B cell (primary cell): ENCODE data around the gene AP4E1. TPM values are rescaled to one million over a fixed set of nuclear protein-coding genes. Genes with fewer than 3 reads are reported as not detected.

Source experiments
- ATAC-seq: fragments of 200-7000 bp; cut with Tn5 transposase; one replicate; pipeline ENCODE4 v1.10.0; 2021; ENCODE audit warnings: low read depth, mild to moderate bottlenecking, moderate number of reproducible peaks, moderate library complexity
- CTCF ChIA-PET: fragments of 350-600 bp; sonication (Branson Sonifier 250); formaldehyde crosslinking; loops from one replicate; lab custom pipeline; 2021; ENCODE audit warnings: antibody characterized with exemption, inconsistent platforms; lab: Charles Lee
- POLR2A ChIA-PET: fragments of 350-600 bp; sonication (Branson Sonifier 250); formaldehyde crosslinking; loops from one replicate; lab custom pipeline; 2021; ENCODE audit warnings: antibody characterized with exemption; lab: Charles Lee
- DNase-seq: peaks from one replicate; pipeline ENCODE4 v3.0.0; 2013
- H2AFZ ChIP-seq: 2 replicates; pipeline ENCODE4 v1.6.1; 2012; ENCODE audit warnings: mild to moderate bottlenecking, low read depth, low read length; ENCODE audit not compliant: insufficient read depth, poor library complexity, severe bottlenecking
- H3K27ac ChIP-seq, 2 donors: 1 replicate in 1 of 2; 2 replicates in 1 of 2; pipeline ENCODE4 v1.5.1; 2012 to 2013; ENCODE audit warnings: low read length in 2 of 2, mild to moderate bottlenecking in 2 of 2, moderate library complexity in 1 of 2
- H3K27me3 ChIP-seq, 4 experiments: fragments of 200-600 bp in 1 of 4; sonication (generic) in 1 of 4; replicated peaks in 1 of 4; 1 replicate in 2 of 4; 2 replicates in 2 of 4; pipeline versions ENCODE4 v1.6.1 to v1.7.0; 2013 to 2016; ENCODE audit warnings: low read length in 3 of 4, mild to moderate bottlenecking in 2 of 4, mixed read lengths in 1 of 4, moderate library complexity in 1 of 4; ENCODE audit not compliant: insufficient read depth in 4 of 4, control insufficient read depth in 3 of 4; ENCODE audit errors: control extremely low read depth in 1 of 4
- H3K36me3 ChIP-seq, 2 experiments: replicated peaks in 1 of 2; 1 replicate in 1 of 2; 2 replicates in 1 of 2; pipeline versions ENCODE4 v1.6.1 to v1.7.1; 2013; ENCODE audit warnings: low read length in 1 of 2; ENCODE audit not compliant: insufficient read depth in 2 of 2, control insufficient read depth in 1 of 2; ENCODE audit errors: control extremely low read depth in 1 of 2, extremely low read depth in 1 of 2
- H3K4me1 ChIP-seq, 2 donors: fragments of 200-600 bp in 1 of 2; sonication (generic) in 1 of 2; 1 replicate in 1 of 2; 2 replicates in 1 of 2; pipeline versions ENCODE4 v1.5.1 to v1.6.1; 2013 to 2017; ENCODE audit warnings: low read length in 2 of 2; ENCODE audit not compliant: control insufficient read depth in 2 of 2, insufficient read depth in 2 of 2
- H3K4me2 ChIP-seq: replicated peaks from 2 replicates; pipeline ENCODE3; 2012; ENCODE audit warnings: mild to moderate bottlenecking, low read depth, low read length; ENCODE audit not compliant: poor library complexity, severe bottlenecking
- H3K4me3 ChIP-seq, 5 experiments: fragments of 200-600 bp in 1 of 5; sonication (generic) in 1 of 5; 1 replicate in 3 of 5; 2 replicates in 2 of 5; pipeline versions ENCODE4 v1.5.1 to v1.7.0; 2011 to 2016; ENCODE audit warnings: low read length in 4 of 5, mild to moderate bottlenecking in 4 of 5, low read depth in 2 of 5, control low read depth in 1 of 5, moderate library complexity in 1 of 5; ENCODE audit not compliant: insufficient read depth in 1 of 5; ENCODE audit errors: control extremely low read depth in 1 of 5, extremely low read depth in 1 of 5
- H3K79me2 ChIP-seq: fragments of 200-600 bp; sonication (generic); one replicate; pipeline ENCODE4 v1.6.0; 2016; ENCODE audit warnings: low read length; ENCODE audit not compliant: control insufficient read depth, insufficient read depth
- H3K9ac ChIP-seq: fragments of 200-600 bp; sonication (generic); 2 replicates; pipeline ENCODE4 v1.6.1; 2017; ENCODE audit warnings: mild to moderate bottlenecking, low read length, moderate library complexity
- H3K9me3 ChIP-seq, 3 donors: one replicate each; pipeline versions ENCODE4 v1.6.1 to v1.7.1; 2013; ENCODE audit warnings: low read length in 2 of 3; ENCODE audit not compliant: control insufficient read depth in 2 of 3, insufficient read depth in 1 of 3; ENCODE audit errors: control extremely low read depth in 1 of 3
- H4K20me1 ChIP-seq: 2 replicates; pipeline ENCODE4 v1.6.0; 2012; ENCODE audit warnings: mild to moderate bottlenecking, low read length; ENCODE audit not compliant: insufficient read depth, control insufficient read depth, poor library complexity, severe bottlenecking
- H3K27ac Mint-ChIP-seq: one replicate; pipeline ENCODE4 v1.8.0; 2021; ENCODE audit warnings: mixed read lengths
- H3K27me3 Mint-ChIP-seq: one replicate; pipeline ENCODE4 v1.8.0; 2021; ENCODE audit warnings: mixed read lengths
- H3K4me1 Mint-ChIP-seq: one replicate; pipeline ENCODE4 v1.8.0; 2021; ENCODE audit warnings: mixed read lengths
- H3K4me3 Mint-ChIP-seq: one replicate; pipeline ENCODE4 v1.8.0; 2021; ENCODE audit warnings: mixed read lengths
- H3K9me3 Mint-ChIP-seq: one replicate; pipeline ENCODE4 v1.8.0; 2022; ENCODE audit warnings: mixed read lengths; ENCODE audit not compliant: insufficient read depth
- CTCF ChIP-seq: fragments of 200-600 bp; IDR thresholded peaks from one replicate; pipeline ENCODE4 v1.8.0; 2022; ENCODE audit warnings: antibody characterized with exemption, mild to moderate bottlenecking
- EZH2 ChIP-seq: IDR thresholded peaks from 2 replicates; pipeline ENCODE4 v1.6.1; 2012; ENCODE audit warnings: borderline replicate concordance, low read depth, mild to moderate bottlenecking, moderate library complexity, low read length; ENCODE audit not compliant: insufficient read depth, poor library complexity, severe bottlenecking
- whole genome bisulfite sequencing: methylation state at CpG from one replicate; pipeline ENCODE4 v1.1.5; 2013; ENCODE audit warnings: missing lambda C conversion rate; ENCODE audit not compliant: insufficient coverage; 5-methylcytosine and 5-hydroxymethylcytosine counted together
- intact Hi-C: fragments of 100-400 bp; cut with micrococcal nuclease; formaldehyde crosslinking; loops from one replicate; pipeline ENCODE4 v1.10.0; 2022
- polyA plus RNA-seq: library from polyadenylated mRNA; depleted of rRNA; stranded (reverse); fragments of >200 nt; gene quantifications from 2 replicates; pipeline ENCODE4 v1.2.3, GENCODE V29; 2012
- total RNA-seq, 2 donors: library from RNA; stranded (reverse); fragments of 120-200 nt in 1 of 2; gene quantifications; 1 replicate in 1 of 2; 2 replicates in 1 of 2; pipeline versions ENCODE4 v1.2.3 to v1.2.4, GENCODE V29; 2013 to 2022

Gene AP4E1
- total and polyA plus RNA-seq, 2 donors (not counting 1 experiment from before 2014, with no cell fraction given) = 2.8 to 12.0 TPM

- Histone ChIP-seq H3K9me3 (peaks cover 0 to 1% (median 0%) of the 10 kb centered on the region in 3 donors), H3K36me3 (no peaks in the 10 kb centered on the region), H3K27ac (no peak overlapping the region), H3K27me3 (peaks cover 0 to 5% (median 0%) of the 10 kb centered on the region in 4 experiments), H3K9ac (no peak overlapping the region), H4K20me1 (no peaks in the 10 kb centered on the region), H3K4me3 (no peak overlapping the region), H2AFZ (no peak overlapping the region), H3K4me2 (no peak overlapping the region), H3K79me2 (no peaks in the 10 kb centered on the region), H3K4me1 (peaks cover 3 to 7% of the 10 kb centered on the region in 2 donors)
- H3K27me3 Mint-ChIP-seq = peaks cover 4% of the 10 kb centered on the region
- WGBS = no CpG with 5 or more reads among the region's 3 CpGs
- no peak for ATAC-seq
- CTCF ChIA-PET = no interaction called here
- POLR2A ChIA-PET = no interaction called here
- H3K9me3 Mint-ChIP-seq = peaks cover 2% of the 10 kb centered on the region
- no peak for TF ChIP-seq EZH2
- TF ChIP-seq CTCF = no peak
- H3K4me3 Mint-ChIP-seq = no peak overlapping the region
- no peak overlapping the region for H3K27ac Mint-ChIP-seq
- no peak for DNase-seq
- peaks cover 5% of the 10 kb centered on the region for H3K4me1 Mint-ChIP-seq
- intact Hi-C loops = no loop called here
These were observed 138.4 kb downstream of the AP4E1 start for GRCh38 chr15:51046799-51047449.

- Histone ChIP-seq H3K4me3 (no peak overlapping the region), H3K27ac (no peak overlapping the region), H2AFZ (no peak overlapping the region), H3K36me3 (no peaks in the 10 kb centered on the region), H3K79me2 (no peaks in the 10 kb centered on the region), H4K20me1 (no peaks in the 10 kb centered on the region), H3K4me2 (no peak overlapping the region), H3K4me1 (peaks cover 3 to 7% of the 10 kb centered on the region in 2 donors), H3K27me3 (peaks cover 0 to 5% (median 0%) of the 10 kb centered on the region in 4 experiments), H3K9me3 (peaks cover 0 to 3% (median 0%) of the 10 kb centered on the region in 3 donors), H3K9ac (no peak overlapping the region)
- H3K4me3 Mint-ChIP-seq = no peak overlapping the region
- no peak overlapping the region for H3K27ac Mint-ChIP-seq
- TF ChIP-seq CTCF (no peak), EZH2 (no peak)
- peaks cover 2% of the 10 kb centered on the region for H3K9me3 Mint-ChIP-seq
- ATAC-seq (no peak), DNase-seq (no peak)
- ChIA-PET CTCF (no interaction called here), POLR2A (no interaction called here)
- peaks cover 4% of the 10 kb centered on the region for H3K27me3 Mint-ChIP-seq
- H3K4me1 Mint-ChIP-seq = peaks cover 5% of the 10 kb centered on the region
- intact Hi-C loops = no loop called here
These were observed 139.8 kb downstream of the AP4E1 start for GRCh38 chr15:51048308-51048707.
